ENCODE results near the gene ADAT3.

The ADAT3 gene

DNA sequence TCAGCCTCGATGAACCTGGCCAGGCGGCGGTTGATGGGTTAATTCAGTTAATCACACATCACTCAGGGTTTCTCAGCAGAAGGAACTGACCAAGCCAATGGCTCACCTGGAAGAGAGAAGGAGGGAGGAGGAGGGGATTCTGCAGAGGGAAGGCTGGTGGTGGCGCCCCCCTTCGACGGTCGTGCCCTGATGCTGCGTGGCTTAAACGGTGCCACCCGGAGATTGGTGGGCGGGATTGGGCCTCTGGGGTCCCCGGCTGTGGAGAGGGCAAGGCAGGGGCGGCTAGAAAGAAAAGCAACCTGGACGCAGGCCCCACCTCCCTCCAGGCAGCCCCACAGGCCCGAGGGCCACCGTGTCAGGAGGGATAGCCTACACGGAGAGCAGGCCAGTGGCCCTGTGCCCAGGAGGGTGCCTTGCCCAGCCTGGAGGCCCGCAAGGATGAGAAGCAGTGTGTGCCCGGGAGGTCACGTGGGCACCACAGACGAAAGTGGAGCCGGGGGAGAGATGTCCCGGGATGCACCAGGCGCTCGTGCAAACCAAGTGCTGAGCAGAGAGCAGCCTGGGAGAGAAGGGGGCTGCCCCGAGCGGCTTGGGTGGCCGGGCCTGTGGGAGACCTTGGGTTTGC, 51.8 kb downstream of the ADAT3 start:
- DNase-seq (ENCODE audit: low read depth, low spot score) = no peak

DNA sequence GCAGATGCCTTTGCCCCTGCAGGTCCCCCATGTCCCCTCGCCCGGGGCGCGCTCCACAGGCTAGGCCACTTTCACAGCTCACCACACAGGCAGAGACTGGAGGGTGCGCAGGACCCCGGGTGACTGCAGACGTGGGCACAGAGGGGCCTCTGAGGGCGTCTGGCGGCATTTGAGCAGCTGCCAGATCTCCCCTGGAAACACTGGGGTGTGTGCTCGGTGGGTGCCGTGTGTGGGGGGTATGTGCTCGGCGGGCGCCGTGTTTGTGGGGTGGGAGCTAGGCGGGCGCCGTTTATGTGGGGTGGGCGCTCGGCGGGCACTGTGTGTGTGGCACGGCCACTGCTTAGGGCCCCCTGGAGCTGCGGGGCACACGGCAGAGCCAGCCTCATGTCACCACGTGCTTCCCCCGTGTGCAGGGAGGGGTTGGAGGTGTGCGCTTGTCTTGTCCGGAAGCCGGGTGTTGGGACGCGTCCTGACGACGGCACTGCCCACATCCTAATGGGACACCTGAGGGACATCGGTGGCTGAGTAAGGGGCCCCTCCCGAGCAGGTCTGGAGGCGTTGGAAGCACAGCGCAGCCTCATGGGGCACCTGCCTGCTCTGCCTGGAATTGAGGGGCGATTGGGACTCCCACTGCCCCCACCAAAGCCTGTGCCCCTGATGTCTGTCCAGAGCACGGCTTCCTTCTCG, 52.5 kb downstream of the ADAT3 start:
- DNase-seq (ENCODE audit: low read depth, low spot score) = no peak

DNA sequence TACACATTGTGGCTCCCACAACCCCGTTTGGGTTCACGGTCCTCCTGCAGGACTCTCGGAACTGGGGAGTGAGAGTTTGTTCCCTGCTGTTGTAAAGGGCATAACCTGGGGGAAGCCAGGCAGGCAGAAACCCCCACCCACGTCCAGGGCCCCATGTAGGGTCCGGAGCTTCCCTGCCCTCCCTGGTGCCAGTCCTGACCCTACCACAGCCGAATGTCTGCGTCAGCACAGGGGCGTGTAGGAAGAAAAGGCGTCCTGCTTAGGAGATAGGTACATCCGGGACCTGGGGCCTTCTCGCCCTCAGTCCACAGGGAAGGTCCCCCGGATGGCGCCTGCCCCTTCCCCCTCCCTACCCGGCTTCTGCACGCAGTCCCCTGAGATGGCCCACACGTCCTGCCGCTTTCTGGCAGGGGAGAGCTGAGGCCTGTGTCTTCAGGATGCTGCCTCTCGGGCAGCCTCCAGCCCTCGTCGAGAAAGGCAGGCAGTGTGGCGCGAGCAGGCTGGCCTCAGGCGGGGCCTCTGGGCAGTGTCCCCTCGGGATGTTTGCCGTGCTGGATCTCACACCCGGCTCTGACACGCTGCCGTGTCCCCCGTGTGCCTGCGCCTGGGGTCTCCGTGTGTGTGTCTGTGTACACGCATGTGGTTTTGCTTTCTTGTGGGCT, 54.9 kb downstream of the ADAT3 start:
- no peak for DNase-seq (ENCODE audit: low read depth, low spot score)

DNA sequence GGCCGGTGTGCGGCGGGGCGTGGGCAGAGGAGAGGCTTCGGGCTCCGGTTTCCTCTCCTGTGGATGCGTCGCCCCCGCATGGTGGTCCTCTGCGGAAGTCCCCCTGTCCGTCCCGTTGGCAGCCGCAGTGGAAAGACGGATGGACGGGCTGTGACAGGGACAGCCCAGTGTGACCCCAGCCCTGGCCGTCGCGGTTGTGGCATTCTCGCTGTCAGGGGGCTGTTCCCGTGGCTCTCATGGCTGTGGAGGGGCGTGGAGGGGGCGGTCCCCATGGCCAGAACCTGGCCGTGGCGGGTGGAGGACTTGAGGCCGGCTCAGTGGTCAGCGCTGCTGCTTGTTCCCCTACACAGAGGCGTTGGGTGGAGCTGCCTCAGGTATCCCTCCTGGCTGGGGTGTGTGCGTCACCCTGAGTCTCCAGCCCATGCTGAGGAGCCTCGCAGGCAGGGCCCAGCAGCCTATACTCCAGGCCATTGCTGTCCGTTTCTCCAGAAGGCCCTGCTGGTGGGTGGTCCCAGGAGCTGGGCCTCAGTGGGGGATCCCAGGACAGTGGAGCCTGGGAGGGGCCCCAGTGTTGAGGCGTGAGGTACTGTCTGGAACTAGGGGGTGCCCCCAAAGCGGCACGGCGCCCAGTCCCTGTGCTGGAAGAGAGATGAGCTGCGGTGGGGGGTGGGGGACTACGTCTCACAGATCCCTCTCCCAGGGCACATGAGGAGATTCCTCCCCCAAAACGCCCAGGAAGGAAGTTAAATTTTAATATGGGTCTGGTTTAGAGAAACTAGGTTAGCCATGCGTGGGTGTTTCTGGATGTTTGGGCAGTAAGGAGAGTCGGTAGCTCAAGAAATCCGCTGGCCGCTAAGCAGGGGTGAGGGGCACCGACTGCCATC, 56.0 kb downstream of the ADAT3 start:
- DNase-seq (ENCODE audit: low read depth, low spot score) = no peak

DNA sequence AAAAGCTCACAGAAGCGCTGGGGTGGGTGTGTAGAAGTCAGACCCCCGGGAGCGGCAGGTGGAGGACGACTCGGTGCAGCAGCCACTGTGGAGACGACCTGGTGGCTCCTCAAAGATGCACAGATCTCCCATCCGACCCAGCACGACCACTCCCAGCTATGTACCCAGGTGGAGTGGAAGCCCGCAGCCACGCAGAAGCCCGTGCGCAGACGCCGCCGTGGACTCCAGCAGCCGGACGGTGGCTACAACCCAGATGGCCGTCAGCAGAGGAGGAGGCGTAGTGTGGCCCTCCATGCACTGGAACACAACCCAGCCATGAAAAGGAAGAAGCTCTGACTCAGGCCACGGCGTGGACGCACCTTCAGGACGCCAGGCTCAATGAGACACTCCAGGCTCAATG, 57.5 kb downstream of the ADAT3 start:
- DNase-seq (ENCODE audit: low read depth, low spot score) = no peak
